IPS DF 6.9 (cell line): ENCODE results near the gene AGTPBP1.

Source experiments
- DNase-seq: peaks from one replicate; pipeline ENCODE4 v3.0.0-alpha.2; 2013; ENCODE audit warnings: low read depth, low spot score
- H3K27ac ChIP-seq: one replicate; pipeline ENCODE4 v1.5.1; 2013; ENCODE audit warnings: low read length, control low read depth
- H3K27me3 ChIP-seq: 2 replicates; pipeline ENCODE4 v1.6.1; 2013; ENCODE audit warnings: mild to moderate bottlenecking, low read length; ENCODE audit not compliant: control insufficient read depth, insufficient read depth
- H3K36me3 ChIP-seq: 2 replicates; pipeline ENCODE4 v1.6.1; 2013; ENCODE audit warnings: low read length; ENCODE audit not compliant: control insufficient read depth, insufficient read depth
- H3K4me1 ChIP-seq: 2 replicates; pipeline ENCODE4 v1.6.1; 2013; ENCODE audit warnings: low read length; ENCODE audit not compliant: control insufficient read depth, insufficient read depth
- H3K4me3 ChIP-seq: 2 replicates; pipeline ENCODE4 v1.5.1; 2013; ENCODE audit warnings: mild to moderate bottlenecking, low read length
- H3K9me3 ChIP-seq: 2 replicates; pipeline ENCODE4 v1.6.1; 2013; ENCODE audit warnings: low read length, inconsistent platforms; ENCODE audit not compliant: control insufficient read depth, insufficient read depth
- WGBS: extraction: QIAGEN DNeasy Blood & Tissue Kit; methylation state at CpG from one replicate; pipeline ENCODE4 v1.1.7; 2013; ENCODE audit warnings: mixed read lengths, missing lambda C conversion rate; ENCODE audit not compliant: insufficient read length, insufficient coverage; 5-methylcytosine and 5-hydroxymethylcytosine counted together

Gene AGTPBP1

GRCh38 chr9:85631809-85632208 lies 109.9 kb downstream of the AGTPBP1 start:
- no peak overlapping the region for H3K4me3 ChIP-seq
- no peaks in the 10 kb centered on the region for H3K9me3 ChIP-seq
- no CpG with 5 or more reads among the region's 1 CpG for WGBS
- DNase-seq = no peak
- no peak overlapping the region for H3K27ac ChIP-seq
- no peaks in the 10 kb centered on the region for H3K4me1 ChIP-seq
- no peaks in the 10 kb centered on the region for H3K36me3 ChIP-seq
- H3K27me3 ChIP-seq = no peaks in the 10 kb centered on the region

GRCh38 chr9:85630676-85631075 lies 111.1 kb downstream of the AGTPBP1 start:
- Histone ChIP-seq H3K27ac (no peak overlapping the region), H3K9me3 (no peaks in the 10 kb centered on the region), H3K27me3 (no peaks in the 10 kb centered on the region), H3K4me3 (no peak overlapping the region), H3K36me3 (no peaks in the 10 kb centered on the region), H3K4me1 (no peaks in the 10 kb centered on the region)
- DNase-seq = no peak
- whole genome bisulfite sequencing = no CpG with 5 or more reads among the region's 1 CpG

- Histone ChIP-seq H3K36me3 (no peaks in the 10 kb centered on the region), H3K4me1 (no peaks in the 10 kb centered on the region), H3K9me3 (no peaks in the 10 kb centered on the region), H3K27me3 (no peaks in the 10 kb centered on the region), H3K27ac (no peak overlapping the region), H3K4me3 (no peak overlapping the region)
- no peak for DNase-seq
- WGBS = no CpG with 5 or more reads among the region's 1 CpG
Observed at GRCh38 chr9:85617141-85617670, 124.5 kb downstream of the AGTPBP1 start.

GRCh38 chr9:85615792-85616191 lies 126.0 kb downstream of the AGTPBP1 start:
- Histone ChIP-seq H3K27me3 (no peaks in the 10 kb centered on the region), H3K27ac (no peak overlapping the region), H3K4me3 (no peak overlapping the region), H3K4me1 (no peaks in the 10 kb centered on the region), H3K9me3 (no peaks in the 10 kb centered on the region), H3K36me3 (no peaks in the 10 kb centered on the region)
- no CpG with 5 or more reads among the region's 1 CpG for WGBS
- DNase-seq = no peak

- H3K27me3 ChIP-seq = no peaks in the 10 kb centered on the region
- H3K4me3 ChIP-seq = no peak overlapping the region
- no CpG with 5 or more reads among the region's 4 CpGs for WGBS
- H3K9me3 ChIP-seq = no peaks in the 10 kb centered on the region
- H3K36me3 ChIP-seq = no peaks in the 10 kb centered on the region
- H3K4me1 ChIP-seq = no peaks in the 10 kb centered on the region
- DNase-seq = peak; percentile 45
- H3K27ac ChIP-seq = no peak overlapping the region
Observed at GRCh38 chr9:85610074-85610860, 131.5 kb downstream of the AGTPBP1 start.

- Histone ChIP-seq H3K27ac (no peak overlapping the region), H3K4me1 (peaks cover 5% of the 10 kb centered on the region), H3K36me3 (no peaks in the 10 kb centered on the region), H3K9me3 (no peaks in the 10 kb centered on the region), H3K27me3 (no peaks in the 10 kb centered on the region), H3K4me3 (no peak overlapping the region)
- WGBS = no CpG with 5 or more reads among the region's 1 CpG
- DNase-seq = no peak
Observed at GRCh38 chr9:85605905-85606304, 135.8 kb downstream of the AGTPBP1 start.

- DNase-seq = no peak
- Histone ChIP-seq H3K36me3 (no peaks in the 10 kb centered on the region), H3K9me3 (no peaks in the 10 kb centered on the region), H3K27me3 (no peaks in the 10 kb centered on the region), H3K4me1 (peaks cover 10% of the 10 kb centered on the region), H3K27ac (no peak overlapping the region), H3K4me3 (no peak overlapping the region)
- WGBS = no CpG with 5 or more reads among the region's 3 CpGs
Observed at GRCh38 chr9:85603936-85604335, 137.8 kb downstream of the AGTPBP1 start.

GRCh38 chr9:85602742-85603141 lies 139.0 kb downstream of the AGTPBP1 start:
- DNase-seq = no peak
- H3K4me3 ChIP-seq = no peak overlapping the region
- no peak overlapping the region for H3K27ac ChIP-seq
- H3K36me3 ChIP-seq = no peaks in the 10 kb centered on the region
- H3K4me1 ChIP-seq = peaks cover 10% of the 10 kb centered on the region
- no peaks in the 10 kb centered on the region for H3K9me3 ChIP-seq
- H3K27me3 ChIP-seq = no peaks in the 10 kb centered on the region
- WGBS = no CpG with 5 or more reads among the region's 6 CpGs

GRCh38 chr9:85600675-85601263 lies 141.0 kb downstream of the AGTPBP1 start:
- WGBS = no CpG with 5 or more reads among the region's 8 CpGs
- no peak overlapping the region for H3K27ac ChIP-seq
- no peak for DNase-seq

GRCh38 chr9:85599540-85600105 lies 142.1 kb downstream of the AGTPBP1 start:
- no peak for DNase-seq
- no peaks in the 10 kb centered on the region for H3K36me3 ChIP-seq
- peaks cover 10% of the 10 kb centered on the region for H3K4me1 ChIP-seq
- no peaks in the 10 kb centered on the region for H3K27me3 ChIP-seq
- no peak overlapping the region for H3K4me3 ChIP-seq
- WGBS = no CpG with 5 or more reads among the region's 3 CpGs
- no peaks in the 10 kb centered on the region for H3K9me3 ChIP-seq
- H3K27ac ChIP-seq = no peak overlapping the region

More at GRCh38 chr9:85600675-85601263, 141.0 kb downstream of the AGTPBP1 start:
- Histone ChIP-seq H3K4me3 (no peak overlapping the region), H3K9me3 (no peaks in the 10 kb centered on the region), H3K27me3 (no peaks in the 10 kb centered on the region), H3K4me1 (peaks cover 10% of the 10 kb centered on the region), H3K36me3 (no peaks in the 10 kb centered on the region)
